Dermis microvascular lymphatic vessel endothelial cell (primary cell): ENCODE results near the gene MCCC1. TPM values are rescaled to one million over a fixed set of nuclear protein-coding genes. Genes with fewer than 3 reads are reported as not detected.
"Not testable (repeated sequence)": the region's sequence is repeated elsewhere in the genome, so short reads cannot be mapped to it uniquely, and the experiment has no call there.

Source experiments
- DNase-seq, 2 donors: peaks; one replicate each; pipeline versions ENCODE4 v3.0.0 to v3.0.0-alpha.2; 2010; ENCODE audit warnings: low read depth in 2 of 2
- total RNA-seq: library from RNA; depleted of rRNA; stranded (reverse); fragments of >200 nt; gene quantifications from 2 replicates; pipeline ENCODE4 v1.2.1, GENCODE V29; 2014

MCCC1 gene
- total RNA-seq = 19.5 and 21.5 TPM in 2 replicates

- peak; percentile 97 to 99 for DNase-seq
These were observed at the start of gene MCCC1 for GRCh38 chr3:183099026-183099837. TSS of gene MCCC1 (minus strand) at chr3:183099496. CDS start at chr3:183099440, 56 bp downstream.

GRCh38 chr3:183148056-183148455, 48.8 kb upstream of the MCCC1 start:
- no peak for DNase-seq

- DNase-seq = no peak
These were observed 45.1 kb upstream of the MCCC1 start for GRCh38 chr3:183144363-183144762.

GRCh38 chr3:183142199-183142598, 42.9 kb upstream of the MCCC1 start:
- no peak for DNase-seq

- DNase-seq = no peak
These were observed 35.5 kb upstream of the MCCC1 start for GRCh38 chr3:183134844-183135243.

GRCh38 chr3:183132409-183132808, 33.1 kb upstream of the MCCC1 start:
- no peak for DNase-seq

- DNase-seq = peak; percentile 88 to 94
These were observed 32.4 kb upstream of the MCCC1 start for GRCh38 chr3:183131735-183132134.

DNA sequence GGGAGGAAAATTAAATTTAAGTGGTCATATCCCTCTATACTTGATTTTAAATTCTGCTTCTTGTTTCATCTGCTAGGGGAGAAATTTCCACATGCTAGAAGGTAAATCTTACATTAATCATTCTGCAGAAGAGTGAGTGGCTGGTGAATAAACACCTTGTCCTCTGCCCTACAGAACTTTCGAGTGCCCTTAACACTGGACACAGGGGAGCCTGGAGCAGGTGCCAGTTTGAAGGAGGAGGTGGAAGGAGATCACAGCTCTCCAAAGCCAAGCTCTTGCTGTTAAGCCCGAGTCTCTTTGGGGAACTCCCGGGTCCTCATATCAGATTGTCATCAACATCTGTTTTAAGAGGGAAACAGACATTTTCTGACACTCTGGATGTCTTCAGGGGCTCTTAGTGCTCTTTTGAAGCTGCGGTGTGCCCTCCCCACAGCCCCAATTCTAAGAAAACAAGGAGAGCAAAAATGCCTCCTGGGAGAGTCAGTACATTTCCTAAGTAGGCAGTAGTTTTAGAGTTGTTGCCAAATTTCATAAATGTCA, 32.0 kb upstream of the MCCC1 start:
- peak in 1 of 2 donors; percentile 31 for DNase-seq

GRCh38 chr3:183129243-183129642, 29.9 kb upstream of the MCCC1 start:
- DNase-seq = peak in 1 of 2 donors; percentile 25

DNA sequence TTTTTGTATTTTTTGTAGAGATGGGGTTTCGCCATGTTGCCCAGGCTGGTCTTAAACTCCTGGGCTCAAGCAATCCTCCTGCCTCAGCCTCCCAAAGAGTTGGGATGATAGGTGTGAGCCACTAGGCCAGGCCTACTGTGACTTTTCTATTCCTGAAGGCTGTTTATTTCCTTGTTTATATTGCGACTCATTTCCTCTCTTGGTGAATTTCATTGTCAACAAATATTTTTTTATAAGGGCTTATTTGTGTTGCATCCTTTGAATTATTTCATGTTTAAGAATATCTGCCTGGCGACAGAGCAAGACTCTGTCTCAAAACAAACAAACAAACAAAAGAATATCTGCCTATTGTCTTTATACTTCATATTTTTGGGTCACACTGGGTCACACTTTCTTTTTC, 29.4 kb upstream of the MCCC1 start:
- peak in 1 of 2 donors; percentile 24 for DNase-seq

DNA sequence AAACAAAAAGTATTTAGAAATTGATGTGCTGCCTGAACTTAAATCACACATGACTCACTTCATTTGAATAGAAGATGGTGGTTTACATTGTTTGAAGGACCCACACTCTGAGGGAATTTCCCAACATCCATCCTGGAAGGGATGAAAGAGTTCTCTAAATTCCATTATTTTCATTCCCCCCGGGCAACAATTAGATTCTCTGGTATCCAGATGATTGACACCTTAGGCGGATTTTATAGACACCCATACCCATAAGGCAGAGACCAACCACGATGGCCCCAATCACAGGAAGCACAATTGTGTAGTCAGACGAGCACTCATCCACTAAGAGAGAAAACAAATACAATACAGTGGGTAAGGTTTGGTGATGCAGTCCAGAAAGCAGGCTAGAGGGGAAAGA, 24.6 kb upstream of the MCCC1 start:
- peak in 1 of 2 donors; percentile 79 for DNase-seq

- DNase-seq = peak; percentile 61 to 91
These were observed 23.1 kb upstream of the MCCC1 start for GRCh38 chr3:183122257-183122932.

DNA sequence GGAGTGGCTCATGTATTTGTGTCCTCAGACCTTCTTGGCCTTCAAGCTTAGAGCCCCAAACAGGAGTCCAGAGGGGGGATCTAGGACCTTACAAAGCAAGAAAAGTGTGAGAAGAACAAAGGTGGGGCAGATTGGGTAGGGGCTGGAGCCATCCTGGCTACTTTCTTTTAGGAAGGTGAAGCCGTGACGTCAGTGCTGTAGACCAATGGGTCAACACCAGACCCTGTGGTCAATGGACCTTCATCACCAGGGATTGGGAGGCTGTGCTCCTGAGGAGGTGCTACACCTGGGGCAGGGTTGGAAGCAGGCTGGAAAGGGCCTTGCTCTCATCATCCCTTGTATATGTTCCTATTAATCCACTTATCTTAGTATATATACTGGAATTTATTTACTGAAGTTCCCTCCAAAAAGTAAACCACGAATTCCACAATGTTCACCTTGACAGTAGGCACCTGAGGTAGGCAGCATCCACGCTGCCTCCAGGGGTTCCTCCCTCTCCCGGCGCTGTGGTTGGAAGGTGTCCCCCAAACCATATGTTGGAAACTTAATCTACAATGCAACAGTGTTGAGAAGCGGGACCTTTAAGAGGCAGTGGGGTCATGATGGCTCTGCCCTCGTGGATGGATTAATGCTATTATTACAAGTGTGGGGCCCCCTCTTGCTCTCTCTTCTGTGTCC, 21.4 kb upstream of the MCCC1 start:
- DNase-seq = no peak

DNA sequence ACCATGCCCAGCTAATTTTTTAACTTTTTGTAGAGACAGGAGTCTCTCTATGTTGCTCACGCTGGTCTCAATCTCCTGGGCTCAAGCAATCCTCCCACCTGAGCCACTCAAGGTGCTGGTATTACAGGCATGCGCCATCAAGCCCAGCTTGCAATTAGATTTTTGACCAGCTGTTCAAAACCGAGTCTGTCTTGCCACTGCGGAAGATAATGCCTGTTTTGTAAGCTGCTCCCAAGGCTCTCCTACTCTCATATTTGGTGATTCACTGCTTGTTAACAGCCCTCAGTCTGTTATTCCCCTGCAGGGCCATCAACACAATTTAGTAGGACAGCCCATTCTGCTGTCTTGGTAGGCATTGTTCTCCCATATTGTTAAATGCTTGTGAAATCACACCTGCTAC, 17.8 kb upstream of the MCCC1 start:
- no peak for DNase-seq

DNA sequence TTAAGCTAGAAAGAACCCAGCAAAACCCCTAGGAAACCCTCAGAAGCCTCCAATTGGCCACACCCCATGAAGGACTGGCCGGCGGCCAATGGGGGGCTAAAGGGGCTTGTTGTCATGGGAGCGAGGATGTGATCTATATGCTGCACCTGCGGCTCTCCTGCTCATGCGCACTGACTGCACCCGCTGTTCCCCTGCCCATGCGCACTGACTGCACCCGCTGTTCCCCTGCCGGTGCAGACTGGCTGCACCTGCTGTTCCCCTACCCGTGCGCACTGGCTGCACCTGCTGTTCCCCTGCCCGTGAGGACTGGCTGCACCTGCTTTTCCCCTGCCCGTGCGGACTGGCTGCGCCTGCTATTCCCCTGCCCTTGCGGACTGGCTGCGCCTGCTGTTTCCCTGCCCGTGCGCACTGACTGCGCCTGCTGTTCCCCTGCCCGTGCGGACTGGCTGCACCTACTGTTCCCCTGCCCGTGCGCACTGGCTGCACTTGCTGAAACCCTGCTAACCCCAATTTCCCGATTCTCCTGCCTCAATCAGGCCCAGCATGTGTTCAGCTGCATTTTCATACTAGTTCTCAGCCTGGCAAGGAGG, 16.8 kb upstream of the MCCC1 start:
- no peak for DNase-seq

DNA sequence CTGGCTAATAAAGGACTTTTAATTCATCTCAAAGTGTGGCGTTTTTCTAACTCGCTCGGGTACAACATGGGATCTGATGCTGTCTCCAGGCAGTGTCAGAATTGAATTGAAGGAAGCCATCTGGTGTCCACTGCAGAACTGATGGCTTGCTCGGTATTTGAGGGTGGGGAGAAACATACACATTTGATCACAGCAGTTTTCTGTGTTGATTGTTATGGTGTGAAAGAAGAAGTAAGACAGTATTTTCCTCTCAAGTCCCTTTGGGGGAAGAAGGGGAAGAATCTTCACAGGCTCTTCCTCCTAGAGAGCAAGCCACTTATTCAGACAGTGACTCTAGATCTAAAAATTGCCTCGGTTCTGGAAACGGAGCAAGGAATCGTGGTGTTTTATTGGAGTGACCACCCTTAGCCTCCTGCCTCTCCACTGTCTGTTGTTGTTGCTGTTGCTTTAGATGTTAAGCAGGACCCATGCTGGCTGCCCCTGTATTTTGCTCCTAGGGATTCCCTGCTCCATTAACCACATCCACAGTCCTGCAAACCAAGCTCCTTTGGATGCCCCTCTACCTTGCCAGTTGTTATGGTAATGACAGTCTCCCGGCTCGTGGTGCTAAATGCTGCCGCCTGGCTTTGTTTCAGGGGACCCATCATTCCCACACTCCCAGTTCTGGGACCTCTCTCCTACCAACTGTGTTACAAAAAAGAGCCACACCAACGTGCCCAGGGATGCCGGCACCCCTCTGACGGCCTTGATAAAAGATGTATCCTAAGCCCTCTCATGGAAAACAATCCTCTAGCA, 15.3 kb upstream of the MCCC1 start:
- DNase-seq = no peak

DNA sequence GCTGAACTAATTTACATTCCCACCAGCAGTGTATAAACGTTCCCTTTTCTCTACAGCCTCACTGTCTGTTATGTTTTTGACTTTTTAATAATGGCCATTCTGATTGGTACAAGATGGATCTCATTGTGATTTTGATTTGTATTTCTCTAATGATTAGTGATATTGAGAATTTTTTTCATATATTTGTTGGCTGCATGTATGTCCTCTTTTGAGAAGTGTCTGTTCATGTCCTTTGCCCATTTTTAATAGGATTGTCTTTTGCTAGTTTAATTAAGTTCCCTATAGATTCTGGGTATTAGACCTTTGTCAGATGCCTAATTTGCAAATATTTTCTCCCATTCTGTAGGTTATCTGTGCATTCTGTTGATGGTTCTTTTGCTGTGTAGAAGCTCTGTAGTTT, 10.6 kb upstream of the MCCC1 start:
- DNase-seq = not testable (repeated sequence)

DNA sequence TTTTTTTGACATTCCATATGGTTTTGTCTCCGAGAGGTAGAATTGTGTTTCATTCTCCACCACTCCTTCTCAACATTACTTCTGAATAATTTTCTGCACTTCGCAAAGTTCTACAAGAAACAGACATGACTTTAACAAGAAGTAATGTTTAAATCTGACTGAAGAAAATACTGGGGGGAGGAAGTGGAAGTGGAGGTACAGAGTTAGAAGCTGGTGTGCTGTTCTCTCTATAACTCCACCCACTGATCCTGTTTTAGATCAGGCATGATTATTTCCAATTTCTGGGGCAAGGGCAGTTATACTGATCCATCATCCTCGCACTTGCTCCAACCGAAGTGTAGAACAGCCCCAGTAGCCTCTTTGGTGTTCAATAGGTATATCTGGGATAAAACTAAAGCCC, 9.2 kb upstream of the MCCC1 start:
- DNase-seq = no peak

- DNase-seq = no peak
These were observed 8.7 kb upstream of the MCCC1 start for GRCh38 chr3:183108001-183108449.

DNA sequence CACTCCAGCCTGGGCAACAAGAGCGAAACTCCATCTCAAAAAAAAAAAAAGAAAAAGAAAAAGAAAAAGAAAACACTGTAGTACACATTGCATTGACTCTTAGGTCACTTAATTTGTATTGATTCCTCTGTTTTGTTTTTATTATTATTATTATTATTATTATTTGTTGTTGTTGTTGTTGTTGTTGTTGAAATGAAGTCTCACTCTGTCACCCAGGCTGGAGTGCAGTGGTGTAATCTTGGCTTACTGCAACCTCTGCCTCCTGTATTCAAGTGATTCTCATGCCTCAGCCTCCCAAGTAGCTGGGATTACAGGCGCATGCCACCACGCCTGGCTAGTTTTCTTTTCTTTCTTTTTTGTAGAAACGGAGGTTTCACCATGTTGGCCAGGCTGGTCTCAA, 8.1 kb upstream of the MCCC1 start:
- not testable (repeated sequence) for DNase-seq

DNA sequence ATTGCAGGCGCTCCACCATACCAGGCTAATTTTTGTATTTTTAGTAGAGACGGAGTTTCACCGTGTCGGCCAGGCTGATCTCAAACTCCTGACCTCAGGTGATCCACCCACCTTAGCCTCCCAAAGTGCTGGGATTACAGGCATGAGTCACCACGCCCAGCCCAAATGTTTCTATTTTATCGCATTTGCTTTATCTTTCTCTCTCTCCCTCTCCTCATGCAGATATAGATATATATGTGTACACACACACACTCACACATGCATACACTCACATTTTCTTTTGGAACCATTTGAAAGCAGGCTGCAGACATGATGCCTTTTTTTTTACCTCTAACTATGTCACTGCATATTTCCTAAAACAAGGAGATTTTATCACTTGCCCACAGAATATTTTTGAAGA, 7.3 kb upstream of the MCCC1 start:
- no peak for DNase-seq
